ENCODE measurements around the gene GOLGA6B. TPM values are rescaled to one million over a fixed set of nuclear protein-coding genes. Genes with fewer than 3 reads are reported as not detected.
"Not testable (repeated sequence)": the region's sequence is repeated elsewhere in the genome, so short reads cannot be mapped to it uniquely, and the experiment has no call there.

GOLGA6B gene
- total RNA-seq, 2 donors from 2014 or later, result not detected

- Histone ChIP-seq H3K4me1 (peaks cover 0 to 6% of the 10 kb centered on the region in 2 donors), H3K36me3 (no peaks in the 10 kb centered on the region), H3K27ac (no peak overlapping the region), H3K9me3 (no peaks in the 10 kb centered on the region), H3K4me3 (no peak overlapping the region), H3K27me3 (no peaks in the 10 kb centered on the region)
- TF ChIP-seq, protein P1, sequence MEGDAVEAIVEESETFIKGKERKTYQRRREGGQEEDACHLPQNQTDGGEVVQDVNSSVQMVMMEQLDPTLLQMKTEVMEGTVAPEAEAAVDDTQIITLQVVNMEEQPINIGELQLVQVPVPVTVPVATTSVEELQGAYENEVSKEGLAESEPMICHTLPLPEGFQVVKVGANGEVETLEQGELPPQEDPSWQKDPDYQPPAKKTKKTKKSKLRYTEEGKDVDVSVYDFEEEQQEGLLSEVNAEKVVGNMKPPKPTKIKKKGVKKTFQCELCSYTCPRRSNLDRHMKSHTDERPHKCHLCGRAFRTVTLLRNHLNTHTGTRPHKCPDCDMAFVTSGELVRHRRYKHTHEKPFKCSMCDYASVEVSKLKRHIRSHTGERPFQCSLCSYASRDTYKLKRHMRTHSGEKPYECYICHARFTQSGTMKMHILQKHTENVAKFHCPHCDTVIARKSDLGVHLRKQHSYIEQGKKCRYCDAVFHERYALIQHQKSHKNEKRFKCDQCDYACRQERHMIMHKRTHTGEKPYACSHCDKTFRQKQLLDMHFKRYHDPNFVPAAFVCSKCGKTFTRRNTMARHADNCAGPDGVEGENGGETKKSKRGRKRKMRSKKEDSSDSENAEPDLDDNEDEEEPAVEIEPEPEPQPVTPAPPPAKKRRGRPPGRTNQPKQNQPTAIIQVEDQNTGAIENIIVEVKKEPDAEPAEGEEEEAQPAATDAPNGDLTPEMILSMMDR (IDR thresholded peaks at IDR 0.05), result no peak
- DNase-seq (ENCODE audit: low spot score), result no peak
Measured at GRCh38 chr15:72616491-72617210, 37.8 kb upstream of the GOLGA6B start.

DNA sequence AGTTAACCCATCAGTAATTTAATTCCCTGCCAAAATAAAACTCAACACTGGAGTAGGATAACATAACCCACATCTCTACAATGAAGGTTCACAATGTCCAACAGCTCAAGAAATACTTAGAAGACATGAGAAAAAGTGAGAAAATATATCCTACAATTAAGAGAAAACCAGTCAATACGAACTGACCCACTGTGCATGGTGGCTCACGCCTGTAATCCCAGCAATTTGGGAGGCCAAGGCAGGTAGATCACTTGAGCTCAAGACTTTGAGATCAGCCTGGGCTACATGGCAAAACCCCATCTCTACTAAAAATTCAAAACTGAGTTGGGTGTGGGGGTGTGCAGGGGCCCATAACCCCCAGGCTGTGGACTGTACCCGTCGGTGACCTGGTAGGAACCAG is 30.6 kb upstream of the GOLGA6B start:
- not testable (repeated sequence) for H3K4me3 ChIP-seq; DNase-seq (ENCODE audit: low spot score); H3K27me3 ChIP-seq; H3K4me1 ChIP-seq; H3K9me3 ChIP-seq; H3K27ac ChIP-seq; H3K36me3 ChIP-seq

DNA sequence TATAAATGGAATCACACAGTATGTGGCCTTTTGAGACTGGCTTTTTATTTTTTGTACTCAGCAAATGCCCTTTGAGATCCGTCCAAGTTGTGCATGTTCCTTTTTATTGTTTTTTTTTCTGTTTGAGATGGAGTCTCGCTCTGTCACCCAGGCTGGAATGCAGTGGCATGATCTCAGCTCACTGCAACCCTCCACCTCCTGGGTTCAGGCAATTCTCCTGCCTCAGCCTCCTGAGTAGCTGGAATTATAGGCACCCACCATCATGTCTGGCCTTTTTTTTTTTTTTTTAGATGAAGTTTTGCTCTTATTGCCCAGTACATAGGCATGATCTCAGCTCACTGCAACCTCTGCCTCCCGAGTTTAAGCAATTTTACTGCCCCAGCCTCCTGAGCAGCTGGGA is 28.3 kb upstream of the GOLGA6B start:
- not testable (repeated sequence) for H3K4me1 ChIP-seq

GRCh38 chr15:72628249-72629067 is 26.0 kb upstream of the GOLGA6B start:
- not testable (repeated sequence) for H3K36me3 ChIP-seq; DNase-seq (ENCODE audit: low spot score)

More for the DNA sequence above, 28.3 kb upstream of the GOLGA6B start:
- not testable (repeated sequence) for H3K4me3 ChIP-seq; H3K9me3 ChIP-seq; DNase-seq (ENCODE audit: low spot score); H3K36me3 ChIP-seq; H3K27me3 ChIP-seq; H3K27ac ChIP-seq

DNA sequence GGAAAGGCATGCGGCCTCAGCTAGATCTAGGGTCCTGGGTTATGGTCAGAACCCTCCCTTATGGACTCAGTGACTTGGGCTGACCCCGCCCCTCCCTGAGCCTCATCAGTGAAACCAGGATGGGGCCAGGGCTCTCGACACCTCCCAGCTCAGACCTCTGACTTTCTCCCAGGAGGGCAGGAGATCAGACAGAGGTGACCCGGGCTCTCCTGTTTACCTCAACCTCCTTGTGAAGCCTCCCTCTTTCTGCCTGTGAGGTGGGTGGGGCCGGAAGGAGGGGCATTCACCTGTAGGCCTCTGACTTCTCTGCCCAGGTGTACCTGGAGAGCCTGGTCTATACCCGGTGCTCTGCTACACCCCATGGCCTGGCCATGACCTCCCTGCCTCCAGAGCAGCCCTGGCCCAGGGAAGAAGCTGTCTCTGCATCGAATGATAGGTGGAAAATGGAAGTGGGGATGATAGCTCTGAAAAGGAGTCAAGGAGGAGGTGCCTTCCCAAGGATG is 25.4 kb upstream of the GOLGA6B start:
- H3K36me3 ChIP-seq; H3K27ac ChIP-seq; H3K27me3 ChIP-seq; H3K9me3 ChIP-seq; H3K4me3 ChIP-seq; H3K4me1 ChIP-seq; DNase-seq (ENCODE audit: low spot score): not testable (repeated sequence)

More at GRCh38 chr15:72628249-72629067, 26.0 kb upstream of the GOLGA6B start:
- H3K27me3 ChIP-seq, H3K9me3 ChIP-seq, H3K4me3 ChIP-seq, H3K4me1 ChIP-seq, H3K27ac ChIP-seq: not testable (repeated sequence)

DNA sequence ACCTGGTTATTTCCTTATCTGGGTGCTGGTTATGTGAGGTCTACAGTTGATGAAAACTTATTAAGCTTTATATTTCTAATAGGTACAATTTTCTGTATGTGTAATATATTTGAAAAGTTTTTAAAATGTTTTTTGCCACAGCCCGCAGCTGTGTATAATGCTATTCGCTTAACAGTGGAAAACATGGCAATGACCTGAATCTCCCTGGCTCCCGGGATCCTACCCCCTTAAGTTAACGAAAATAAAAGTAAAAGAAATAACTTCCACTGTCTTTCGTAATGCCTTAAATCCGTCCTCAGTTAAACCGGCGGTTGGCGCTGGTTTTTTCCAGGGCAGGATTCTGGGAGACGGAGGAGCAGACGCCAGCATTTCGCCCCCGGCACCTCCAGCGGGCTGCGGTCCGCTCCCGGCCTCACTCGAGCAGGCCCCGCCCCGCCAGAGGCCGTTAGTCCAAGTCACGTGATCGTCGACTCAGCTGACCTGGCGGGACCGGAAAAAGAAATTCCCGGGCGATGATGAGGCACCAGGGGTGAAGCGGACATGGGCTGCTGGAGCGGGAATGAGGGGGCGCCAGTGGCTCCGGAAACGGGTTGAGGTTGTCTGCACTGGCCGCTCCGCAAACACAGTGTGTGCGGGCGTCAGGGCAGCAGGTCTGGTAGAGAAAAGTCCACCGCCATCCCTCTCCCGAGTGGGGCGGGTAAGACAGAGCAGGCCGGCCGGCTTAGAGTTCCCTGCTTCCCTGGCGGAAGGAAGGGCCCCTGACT is 17.8 kb upstream of the GOLGA6B start:
- not testable (repeated sequence) for H3K27ac ChIP-seq, H3K27me3 ChIP-seq, H3K4me1 ChIP-seq, H3K9me3 ChIP-seq, H3K36me3 ChIP-seq
- peak; percentile 80 for DNase-seq (ENCODE audit: low spot score)
- peak overlapping the region; percentile 17 to 21 for H3K4me3 ChIP-seq

GRCh38 chr15:72639759-72640483 is 14.6 kb upstream of the GOLGA6B start:
- H3K36me3 ChIP-seq; H3K4me3 ChIP-seq; H3K9me3 ChIP-seq; H3K27me3 ChIP-seq; DNase-seq (ENCODE audit: low spot score); H3K4me1 ChIP-seq; H3K27ac ChIP-seq: not testable (repeated sequence)

DNA sequence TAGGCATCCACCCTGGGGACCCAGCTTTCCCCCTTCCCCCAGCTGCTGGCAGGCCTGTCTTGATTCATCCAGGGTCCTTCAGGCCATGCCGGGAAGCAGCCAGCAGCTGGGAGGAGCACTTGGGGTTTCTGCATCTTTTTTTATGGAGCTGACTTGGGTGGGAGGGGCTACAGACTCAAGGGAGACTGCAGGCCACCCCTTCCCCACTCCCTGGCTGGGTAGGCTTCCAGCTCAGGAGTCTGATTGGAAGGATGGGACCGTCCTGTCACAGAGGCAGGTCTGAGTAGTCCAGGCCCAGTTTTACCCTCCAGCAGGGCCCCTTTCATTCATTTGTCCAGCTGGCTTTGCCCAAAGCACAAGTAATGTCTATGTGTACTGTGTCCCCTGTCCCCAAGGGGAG is 12.2 kb upstream of the GOLGA6B start:
- not testable (repeated sequence) for H3K4me1 ChIP-seq; H3K9me3 ChIP-seq; H3K4me3 ChIP-seq; H3K27me3 ChIP-seq; H3K36me3 ChIP-seq; DNase-seq (ENCODE audit: low spot score); H3K27ac ChIP-seq

DNA sequence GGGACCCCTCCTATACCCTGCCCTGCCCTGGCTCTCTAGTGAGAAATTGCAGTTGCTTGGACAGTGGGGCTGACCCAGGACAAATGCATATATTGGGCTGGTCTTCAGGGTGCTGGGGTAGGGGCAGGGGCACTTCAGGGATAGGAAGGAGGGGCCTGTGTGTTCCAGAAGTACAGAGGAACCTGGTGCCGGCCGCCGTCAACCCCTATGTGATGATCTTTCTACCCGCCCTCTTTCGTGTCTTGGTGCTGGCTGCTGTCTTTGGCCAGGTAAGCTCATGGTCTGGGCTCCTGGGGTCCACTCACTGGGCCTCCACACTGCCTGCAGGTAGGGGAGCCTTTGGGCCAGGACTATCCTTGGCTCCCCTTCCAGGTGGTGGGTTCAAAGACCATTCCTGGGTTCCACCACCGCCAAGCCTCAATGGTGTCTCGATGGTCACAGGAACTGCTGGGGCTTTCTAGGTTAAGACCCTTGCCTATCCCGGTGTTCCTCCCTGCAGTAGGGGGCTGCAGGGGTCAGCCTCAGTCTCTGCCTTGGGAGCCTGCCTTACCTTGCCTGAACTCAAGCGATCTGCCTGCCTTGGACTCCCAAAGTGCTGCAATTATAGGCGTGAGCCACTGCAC is 5.8 kb upstream of the GOLGA6B start:
- DNase-seq (ENCODE audit: low spot score); H3K27ac ChIP-seq; H3K9me3 ChIP-seq; H3K4me1 ChIP-seq; H3K27me3 ChIP-seq; H3K4me3 ChIP-seq; H3K36me3 ChIP-seq: not testable (repeated sequence)

GRCh38 chr15:72656014-72656413 is 1.5 kb downstream of the GOLGA6B start:
- not testable (repeated sequence) for H3K9me3 ChIP-seq; DNase-seq (ENCODE audit: low spot score); H3K4me3 ChIP-seq; H3K27me3 ChIP-seq; H3K27ac ChIP-seq; H3K36me3 ChIP-seq; H3K4me1 ChIP-seq

- H3K4me3 ChIP-seq; H3K27ac ChIP-seq; DNase-seq (ENCODE audit: low spot score); H3K27me3 ChIP-seq; H3K36me3 ChIP-seq; H3K4me1 ChIP-seq; H3K9me3 ChIP-seq: not testable (repeated sequence)
Measured at GRCh38 chr15:72661081-72661480, 6.6 kb downstream of the GOLGA6B start.

- not testable (repeated sequence) for DNase-seq (ENCODE audit: low spot score); H3K9me3 ChIP-seq; H3K27me3 ChIP-seq; H3K36me3 ChIP-seq; H3K4me3 ChIP-seq; H3K27ac ChIP-seq; H3K4me1 ChIP-seq
Measured at GRCh38 chr15:72663931-72664330, 9.4 kb downstream of the GOLGA6B start.

Measured in right atrium auricular region (tissue), 2 donors.